NCI-H2107 (cell line): Measurements from ENCODE around the gene SLC4A11.

Source experiments
- DNase-seq: peaks from one replicate; lab custom pipeline; 2025; lab: John Stamatoyannopoulos, UW

Gene SLC4A11

GRCh38 chr20:3239026-3239866, at the start of gene SLC4A11:
TSS of gene SLC4A11 (minus strand) at chr20:3239190. CDS start at chr20:3239137, 53 bp downstream.
- DNase-seq: no peak

DNA sequence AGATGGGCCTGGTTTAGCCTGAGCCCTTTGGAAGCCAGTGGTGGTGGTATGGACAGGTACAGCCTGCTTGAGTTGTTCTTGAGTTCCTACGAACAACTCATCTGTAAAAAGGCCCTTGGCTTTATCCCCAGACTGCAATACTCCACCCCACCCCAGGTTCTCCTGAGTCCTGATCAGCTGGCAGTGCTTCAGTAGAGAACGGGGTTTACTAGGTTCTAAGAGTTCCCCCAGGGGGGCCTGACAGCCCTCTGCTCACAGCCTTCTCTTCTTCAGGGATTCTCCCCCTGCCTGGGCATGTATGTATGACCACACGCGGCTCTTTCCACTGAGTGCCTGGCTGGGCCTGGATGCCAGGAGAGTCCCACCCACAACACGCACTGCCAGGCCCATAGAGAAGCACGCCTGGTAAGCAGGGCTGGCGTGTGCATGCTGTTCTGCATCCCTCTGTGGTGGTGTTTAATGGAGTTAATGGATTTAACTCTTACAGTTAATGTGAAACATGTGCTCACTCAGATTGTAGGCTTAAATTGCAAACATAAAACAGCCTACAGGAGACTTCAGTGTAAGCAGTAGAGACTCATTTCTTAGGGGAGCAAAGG, 44.3 kb upstream of the SLC4A11 start:
- no peak for DNase-seq

DNA sequence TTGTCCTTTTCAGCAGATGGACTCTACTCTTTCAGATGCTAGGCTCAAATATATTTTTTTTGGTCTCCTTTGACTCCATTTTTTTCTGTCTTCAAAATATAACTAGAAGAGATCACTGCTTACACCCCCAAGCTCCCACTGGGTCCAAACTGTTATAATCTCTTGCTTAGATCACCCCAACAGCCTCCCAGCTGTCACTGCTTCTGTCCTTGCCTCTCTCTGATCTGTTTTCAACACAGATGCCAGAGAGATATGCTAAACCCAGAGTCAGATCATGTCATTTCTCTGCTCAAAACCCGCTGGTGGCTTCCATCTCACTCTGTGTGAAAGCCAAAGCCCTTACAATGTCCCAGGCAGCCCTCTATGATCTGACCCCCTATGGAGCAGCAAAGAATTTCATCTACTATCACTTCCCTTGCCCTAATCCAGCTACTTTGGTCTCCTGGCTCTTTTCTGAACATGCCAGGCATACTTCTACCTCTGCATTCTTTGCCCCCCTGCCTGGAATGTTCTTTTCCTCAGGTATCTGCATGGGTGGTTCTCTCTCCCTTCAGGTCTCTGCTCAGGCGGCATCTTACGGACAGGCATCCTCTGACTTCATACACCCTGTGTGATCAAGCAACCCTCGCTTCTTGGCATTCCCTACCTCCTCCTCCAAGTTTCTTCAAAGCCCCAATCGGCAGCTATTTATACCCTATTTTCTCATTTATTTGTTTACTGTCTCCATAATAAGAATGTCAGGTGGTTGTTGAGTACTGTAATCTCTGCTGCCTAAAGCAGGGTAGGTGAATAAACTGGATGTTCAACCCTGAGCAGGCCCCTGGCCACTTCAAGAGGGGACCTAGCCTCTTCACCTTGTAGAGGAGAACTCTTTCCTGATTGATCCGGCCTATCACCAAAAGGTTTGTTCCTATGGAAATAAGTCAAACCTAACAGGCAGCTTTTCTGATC, 43.6 kb upstream of the SLC4A11 start:
- no peak for DNase-seq

- DNase-seq: no peak
Measured at GRCh38 chr20:3281437-3281836, 42.4 kb upstream of the SLC4A11 start.

DNA sequence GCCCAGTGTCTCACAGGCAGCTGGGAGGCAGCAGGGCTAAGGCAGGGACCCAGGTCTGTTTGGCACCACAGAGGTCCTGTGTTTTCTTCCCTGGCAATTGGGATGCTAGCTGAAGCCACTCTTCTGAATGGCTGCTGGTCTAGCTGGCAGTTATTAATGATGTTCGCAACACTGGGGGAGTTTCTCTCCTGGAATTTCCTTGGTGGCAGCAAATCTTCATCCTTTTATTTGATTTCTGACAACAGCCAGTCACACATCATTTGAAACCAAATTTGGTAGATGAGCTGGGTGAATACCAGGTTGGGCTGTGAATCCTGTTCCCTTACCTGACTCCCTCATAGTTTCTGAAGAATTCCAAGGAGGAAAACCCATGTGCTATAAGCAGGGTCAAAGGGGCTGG, 40.8 kb upstream of the SLC4A11 start:
- DNase-seq: no peak

DNA sequence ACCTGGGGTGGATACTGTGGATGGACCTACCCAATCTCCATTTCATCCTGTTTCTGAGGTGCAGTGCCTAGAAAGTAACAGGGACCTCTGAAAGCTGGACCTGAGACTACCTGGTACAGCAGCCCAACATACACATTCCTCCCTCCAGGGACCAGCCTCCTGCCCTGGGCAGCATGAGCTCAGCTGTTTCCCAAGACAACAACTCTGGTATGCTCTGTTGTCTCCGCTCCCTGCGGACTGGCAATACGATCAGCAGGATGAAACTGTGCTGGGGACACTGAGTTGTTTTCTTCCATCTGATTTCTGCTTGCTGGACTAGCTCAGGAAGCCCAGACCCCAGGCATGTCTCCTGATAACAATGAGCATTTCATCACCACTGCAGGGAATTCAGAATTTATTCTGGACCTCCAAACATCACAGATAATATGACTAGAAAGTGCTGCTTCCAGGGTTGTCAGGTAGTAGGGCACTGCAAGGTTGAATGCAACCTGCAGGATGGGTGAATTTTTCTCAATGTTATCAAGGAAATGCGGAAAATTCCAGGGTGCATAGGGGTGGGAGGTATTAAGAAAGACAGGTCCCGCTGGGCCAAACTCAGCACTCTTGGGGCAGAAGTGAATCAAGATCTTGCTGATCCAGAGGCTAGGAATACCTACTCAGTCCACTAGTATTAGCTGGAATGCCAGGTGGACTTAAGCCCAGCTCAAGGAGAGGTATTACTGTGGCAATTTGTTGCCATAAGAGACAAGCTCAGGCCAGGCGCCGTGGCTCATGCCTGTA, 38.9 kb upstream of the SLC4A11 start:
- no peak for DNase-seq

DNA sequence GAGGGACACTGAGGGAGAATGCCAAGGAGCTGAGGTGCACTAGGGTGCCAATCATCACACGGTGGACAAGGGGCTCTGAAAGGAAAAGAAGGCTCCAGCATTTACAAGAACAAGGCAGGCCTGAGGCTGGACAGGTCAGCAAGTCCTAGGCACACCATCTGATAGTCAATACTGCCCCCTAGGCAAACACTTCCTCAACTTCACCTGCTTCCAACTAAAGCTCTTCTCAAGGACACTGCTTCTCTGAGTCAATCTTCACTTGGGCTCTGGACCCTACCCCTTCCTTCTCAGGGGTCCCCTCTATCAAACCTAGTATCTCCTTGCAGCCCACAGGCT, 37.7 kb upstream of the SLC4A11 start:
- no peak for DNase-seq

- DNase-seq: no peak
Measured at GRCh38 chr20:3275966-3276679, 37.1 kb upstream of the SLC4A11 start.

- DNase-seq: no peak
Measured at GRCh38 chr20:3275064-3275935, 36.3 kb upstream of the SLC4A11 start.

DNA sequence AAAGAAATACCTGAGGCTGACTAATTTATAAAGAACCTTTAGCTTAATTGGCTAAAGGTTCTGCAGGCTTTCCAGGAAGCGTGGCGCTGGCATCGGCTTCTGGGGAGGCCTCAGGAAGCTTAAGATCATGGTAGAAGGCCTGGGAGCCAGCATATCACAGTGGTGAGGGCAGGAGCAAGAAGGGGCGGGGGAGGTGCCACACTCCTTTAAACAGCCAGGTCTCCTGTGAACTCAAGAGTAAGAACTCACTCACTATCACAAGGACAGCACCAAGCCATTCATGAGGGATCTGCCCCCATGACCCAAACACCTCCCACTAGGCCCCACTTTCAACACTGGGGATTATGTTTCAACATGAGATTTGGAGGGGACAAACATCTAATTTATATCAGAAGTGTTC, 34.4 kb upstream of the SLC4A11 start:
- no peak for DNase-seq

- no peak for DNase-seq
Measured at GRCh38 chr20:3270051-3270450, 31.1 kb upstream of the SLC4A11 start.

GRCh38 chr20:3262566-3262965, 23.6 kb upstream of the SLC4A11 start:
- DNase-seq: no peak

DNA sequence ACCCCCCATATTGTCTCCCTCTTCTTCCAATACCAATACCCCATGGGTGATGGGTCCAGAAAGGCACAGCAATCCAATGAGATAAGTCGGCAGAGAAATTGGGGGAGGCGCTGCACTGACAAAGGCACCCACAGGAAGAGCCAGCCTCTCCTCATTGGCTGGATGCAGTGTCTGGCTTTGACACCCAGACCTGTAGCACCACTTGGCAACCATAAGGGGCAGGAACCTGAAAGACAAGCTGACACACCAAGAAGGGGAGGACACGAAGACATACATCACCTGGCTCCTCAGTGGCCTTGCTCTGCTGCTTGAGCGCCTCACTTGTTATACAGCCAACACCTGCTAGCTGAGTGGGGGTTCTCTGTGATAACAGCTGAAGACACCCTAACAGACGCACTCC, 19.4 kb upstream of the SLC4A11 start:
- no peak for DNase-seq

DNA sequence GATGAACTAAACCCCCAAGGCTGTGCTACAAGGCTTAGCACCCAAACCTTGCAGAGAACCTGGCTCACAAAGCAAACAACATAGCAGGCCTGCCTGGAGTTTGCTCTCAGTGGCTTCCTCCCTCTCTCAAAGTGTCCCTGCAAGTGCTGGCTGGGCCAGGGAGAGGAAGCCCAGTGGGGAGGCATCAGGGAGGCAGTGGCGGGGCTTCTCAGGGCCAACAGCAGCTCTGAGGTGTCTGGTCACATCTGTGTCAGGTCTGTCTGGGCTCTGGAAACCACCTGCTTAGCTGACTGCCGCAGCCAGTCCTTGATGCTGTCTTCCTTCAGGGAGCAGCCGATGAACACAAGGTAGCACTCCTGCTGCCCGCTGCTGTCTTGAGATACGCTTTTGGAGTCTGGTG, 16.7 kb upstream of the SLC4A11 start:
- DNase-seq: no peak

GRCh38 chr20:3251806-3252205, 12.8 kb upstream of the SLC4A11 start:
- no peak for DNase-seq

GRCh38 chr20:3250091-3250504, 11.1 kb upstream of the SLC4A11 start:
- no peak for DNase-seq

DNA sequence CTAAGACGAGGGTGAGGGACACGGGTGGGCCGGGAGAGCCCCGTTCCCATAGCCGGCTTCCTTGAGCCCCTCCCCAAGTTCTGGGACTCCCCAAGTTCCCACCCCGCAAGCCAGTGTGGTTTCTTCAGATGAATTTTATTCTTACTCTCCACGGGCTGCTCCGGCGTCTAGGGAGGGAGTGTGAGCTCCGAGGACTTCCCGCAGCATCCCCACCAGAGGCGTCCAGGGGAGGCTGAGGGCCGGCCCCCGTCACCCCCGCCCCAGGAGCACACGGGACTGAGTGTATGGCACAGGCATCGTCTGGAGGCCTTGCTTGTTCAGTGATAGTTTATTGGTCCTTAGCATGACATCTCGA, 10.0 kb upstream of the SLC4A11 start:
- DNase-seq: no peak

DNA sequence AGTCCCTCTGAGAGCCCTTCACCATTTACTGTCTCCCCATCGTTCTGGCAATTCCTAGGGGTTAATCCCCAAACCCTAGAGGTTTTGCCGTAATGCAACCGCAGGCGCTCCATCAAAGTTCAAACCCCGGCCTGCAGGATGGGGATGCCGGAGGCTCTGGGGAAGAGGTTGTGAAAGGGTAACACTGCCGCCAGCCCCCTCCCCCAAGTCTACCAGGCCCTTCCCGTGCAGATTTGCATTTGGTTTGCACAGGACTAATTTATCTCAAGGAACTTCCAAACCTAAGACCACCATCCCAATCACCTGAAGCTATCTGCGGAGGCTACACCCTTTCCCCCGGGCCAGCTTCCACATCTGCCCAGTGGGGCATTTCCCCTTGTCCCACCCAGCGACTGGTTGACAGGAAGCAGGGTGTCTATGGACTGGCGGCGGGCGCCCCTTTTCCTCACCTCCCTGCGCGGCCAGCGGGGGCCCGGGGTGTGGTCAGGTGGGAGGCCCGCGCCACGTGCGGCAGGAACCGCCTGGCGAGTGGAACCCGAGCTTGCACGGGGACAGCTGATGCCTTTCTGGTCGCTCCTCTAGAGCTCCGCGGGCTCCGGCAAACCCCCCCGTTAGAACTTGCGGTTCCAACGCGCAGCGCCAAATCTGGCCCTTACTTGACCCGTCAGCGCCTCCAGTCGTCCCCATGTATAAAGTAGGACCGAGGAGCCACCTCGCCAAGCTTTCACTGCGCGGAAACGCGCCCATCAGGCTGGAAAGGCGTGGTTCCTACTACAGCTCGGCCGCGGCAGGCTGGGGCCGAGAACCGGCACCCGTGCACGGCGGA, 9.4 kb upstream of the SLC4A11 start:
- no peak for DNase-seq

- no peak for DNase-seq
Measured at GRCh38 chr20:3247638-3248037, 8.6 kb upstream of the SLC4A11 start.
